Vagina (tissue), 2 donors: ENCODE measurements around the gene SHTN1.

Experiments
- CTCF ChIP-seq, 3 experiments: fragments of 450-650 bp in 2 of 3; fragments of 200-600 bp in 1 of 3; sonication (generic) in 1 of 3; IDR thresholded peaks; one replicate each; pipeline ENCODE4 v1.5.1; 2017 to 2019; ENCODE audit warnings: antibody characterized with exemption in 3 of 3, mild to moderate bottlenecking in 2 of 3, moderate library complexity in 2 of 3
- POLR2A ChIP-seq, 2 donors: fragments of 450-650 bp; IDR thresholded peaks; one replicate each; pipeline ENCODE4 v1.6.1; 2017; ENCODE audit warnings: antibody characterized with exemption in 2 of 2, mild to moderate bottlenecking in 2 of 2, moderate library complexity in 2 of 2
- POLR2AphosphoS5 ChIP-seq, 2 donors: sonication (generic); formaldehyde crosslinking; IDR thresholded peaks; one replicate each; pipeline ENCODE4 v1.9.0; 2017; ENCODE audit warnings: antibody characterized with exemption in 2 of 2, mild to moderate bottlenecking in 2 of 2, low read depth in 1 of 2; ENCODE audit not compliant: insufficient read depth in 1 of 2

GRCh38 chr10:116909307-116909706 lies 95.7 kb downstream of the SHTN1 start:
- TF ChIP-seq CTCF (IDR thresholded peaks at IDR 0.05) (no peak), POLR2A (IDR thresholded peaks at IDR 0.05) (no peak), POLR2AphosphoS5 (IDR thresholded peaks at IDR 0.05; ENCODE audit: insufficient read depth in 1 of 2, low read depth in 1 of 2) (no peak)
